H1 (cell line): ENCODE results near the gene CAMKMT. TPM values are rescaled to one million over a fixed set of nuclear protein-coding genes. Genes with fewer than 3 reads are reported as not detected.

Source experiments
- CTCF ChIA-PET: fragments of 300-600 bp; sonication (Branson Sonifier 250); formaldehyde crosslinking; loops from one replicate; lab custom pipeline; 2021; ENCODE audit not compliant: partially characterized antibody; lab: Charles Lee
- POLR2A ChIA-PET: fragments of 300-600 bp; sonication (Branson Sonifier 250); formaldehyde crosslinking; loops from one replicate; lab custom pipeline; 2021; ENCODE audit warnings: inconsistent platforms; ENCODE audit not compliant: partially characterized antibody; lab: Charles Lee
- DNase-seq, 2 experiments: peaks; one replicate each; pipeline versions ENCODE4 v3.0.0 to v3.0.0-alpha.2; 2010 to 2022; ENCODE audit warnings: low spot score in 2 of 2, low read depth in 1 of 2, mixed read lengths in 1 of 2
- FAIRE-seq: peaks from 2 replicates; lab custom pipeline; 2011; peaks lifted over from hg19 to GRCh38; lab: Jason Lieb, UNC
- H2AFZ ChIP-seq: 2 replicates; pipeline ENCODE4 v1.8.1; 2012; ENCODE audit warnings: low read length, inconsistent platforms
- H2AK5ac ChIP-seq: 2 replicates; pipeline ENCODE4 v1.6.1; 2013; ENCODE audit warnings: low read depth, low read length
- H2BK120ac ChIP-seq: replicated peaks from 2 replicates; pipeline ENCODE3; 2013; ENCODE audit warnings: low read depth, low read length, inconsistent platforms
- H2BK12ac ChIP-seq: 2 replicates; pipeline ENCODE4 v1.6.1; 2013; ENCODE audit warnings: low read depth, low read length
- H2BK15ac ChIP-seq: 2 replicates; pipeline ENCODE4 v1.6.1; 2013; ENCODE audit warnings: low read length
- H2BK20ac ChIP-seq: 2 replicates; pipeline ENCODE4 v1.6.1; 2013; ENCODE audit warnings: low read length
- H2BK5ac ChIP-seq: 2 replicates; pipeline ENCODE4 v1.6.1; 2013; ENCODE audit warnings: low read depth, low read length
- H3K14ac ChIP-seq: 2 replicates; pipeline ENCODE4 v1.6.1; 2013; ENCODE audit warnings: inconsistent platforms; ENCODE audit not compliant: insufficient read length
- H3K18ac ChIP-seq: 2 replicates; pipeline ENCODE4 v1.6.1; 2013; ENCODE audit warnings: low read length; ENCODE audit errors: extremely low read depth
- H3K23ac ChIP-seq: 2 replicates; pipeline ENCODE4 v1.6.1; 2013; ENCODE audit warnings: inconsistent platforms; ENCODE audit not compliant: insufficient read length
- H3K23me2 ChIP-seq: 2 replicates; pipeline ENCODE4 v1.6.1; 2013; ENCODE audit warnings: low read depth, low read length
- H3K27ac ChIP-seq: 2 replicates; pipeline ENCODE4 v1.6.1; 2011; ENCODE audit warnings: low read depth, low read length, inconsistent platforms
- H3K27me3 ChIP-seq, 4 experiments: replicated peaks in 1 of 4; 1 replicate in 1 of 4; 2 replicates in 3 of 4; pipeline versions ENCODE4 v1.6.1 to v1.8.1; 2011 to 2013; ENCODE audit warnings: low read length in 3 of 4, mild to moderate bottlenecking in 3 of 4, inconsistent platforms in 2 of 4, mixed read lengths in 2 of 4, moderate library complexity in 1 of 4; ENCODE audit not compliant: control insufficient read depth in 3 of 4, insufficient read depth in 3 of 4; ENCODE audit errors: extremely low read depth in 1 of 4
- H3K36me3 ChIP-seq, 4 experiments: 2 replicates each; pipeline versions ENCODE4 v1.6.1 to v1.8.1; 2011 to 2013; ENCODE audit warnings: mild to moderate bottlenecking in 4 of 4, low read length in 3 of 4, moderate library complexity in 2 of 4, control low read depth in 1 of 4, inconsistent platforms in 1 of 4; ENCODE audit not compliant: insufficient read depth in 4 of 4, control insufficient read depth in 2 of 4
- H3K4ac ChIP-seq: replicated peaks from 2 replicates; pipeline ENCODE3; 2013; ENCODE audit warnings: low read length, low read depth, mixed read lengths, inconsistent platforms; ENCODE audit not compliant: insufficient read length
- H3K4me1 ChIP-seq, 4 experiments: replicated peaks in 1 of 4; 1 replicate in 1 of 4; 2 replicates in 3 of 4; pipeline versions ENCODE4 v1.6.1 to v1.8.1; 2011 to 2013; ENCODE audit warnings: low read length in 3 of 4, inconsistent platforms in 2 of 4, mixed read lengths in 1 of 4; ENCODE audit not compliant: insufficient read depth in 4 of 4, control insufficient read depth in 3 of 4
- H3K4me2 ChIP-seq, 2 experiments: 2 replicates each; pipeline versions ENCODE4 v1.6.1 to v1.8.1; 2011 to 2013; ENCODE audit warnings: low read depth in 2 of 2, low read length in 2 of 2, control low read depth in 1 of 2, inconsistent platforms in 1 of 2, mild to moderate bottlenecking in 1 of 2; ENCODE audit not compliant: insufficient read depth in 1 of 2
- H3K4me3 ChIP-seq, 4 experiments: fragments of 200-600, 300-600 bp in 1 of 4; sonication (generic), shearing (Covaris generic), sonication (Bioruptor Twin) in 1 of 4; 2 replicates each; pipeline versions ENCODE4 v1.5.1 to v1.8.1; 2011 to 2016; ENCODE audit warnings: low read length in 4 of 4, low read depth in 3 of 4, control low read depth in 2 of 4, inconsistent platforms in 2 of 4, mild to moderate bottlenecking in 2 of 4, mixed read lengths in 1 of 4, moderate library complexity in 1 of 4; ENCODE audit not compliant: insufficient read depth in 2 of 4; ENCODE audit errors: extremely low read depth in 1 of 4
- H3K56ac ChIP-seq: replicated peaks from 2 replicates; pipeline ENCODE3; 2013; ENCODE audit warnings: low read depth, mild to moderate bottlenecking, mixed read lengths, low read length, inconsistent platforms; ENCODE audit not compliant: insufficient read length
- H3K79me1 ChIP-seq: 2 replicates; pipeline ENCODE4 v1.6.1; 2013; ENCODE audit warnings: low read depth, low read length, control low read depth
- H3K79me2 ChIP-seq, 2 experiments: 2 replicates each; pipeline versions ENCODE4 v1.6.1 to v1.8.1; 2012 to 2013; ENCODE audit warnings: low read length in 2 of 2, mild to moderate bottlenecking in 2 of 2, inconsistent platforms in 1 of 2; ENCODE audit not compliant: insufficient read depth in 2 of 2, control insufficient read depth in 1 of 2
- H3K9ac ChIP-seq, 4 experiments: replicated peaks in 1 of 4; 1 replicate in 1 of 4; 2 replicates in 3 of 4; pipeline versions ENCODE4 v1.6.1 to v1.8.1; 2011 to 2013; ENCODE audit warnings: low read depth in 3 of 4, low read length in 3 of 4, control low read depth in 2 of 4, mild to moderate bottlenecking in 2 of 4, moderate library complexity in 2 of 4, inconsistent platforms in 1 of 4; ENCODE audit errors: extremely low read depth in 1 of 4
- H3K9me3 ChIP-seq, 2 experiments: 2 replicates each; pipeline versions ENCODE4 v1.6.1 to v1.8.1; 2012 to 2013; ENCODE audit warnings: mild to moderate bottlenecking in 2 of 2, moderate library complexity in 2 of 2, control low read depth in 1 of 2, inconsistent platforms in 1 of 2, low read depth in 1 of 2, low read length in 1 of 2, mixed read lengths in 1 of 2; ENCODE audit not compliant: insufficient read depth in 2 of 2
- H4K20me1 ChIP-seq, 2 experiments: replicated peaks in 1 of 2; 2 replicates each; pipeline versions ENCODE3 to v1.8.1; 2011 to 2013; ENCODE audit warnings: inconsistent platforms in 2 of 2, low read length in 2 of 2, mild to moderate bottlenecking in 1 of 2; ENCODE audit not compliant: insufficient read depth in 2 of 2, control insufficient read depth in 1 of 2
- H4K5ac ChIP-seq: 2 replicates; pipeline ENCODE4 v1.6.1; 2013; ENCODE audit warnings: low read length, low read depth, mixed read lengths, inconsistent platforms; ENCODE audit not compliant: insufficient read length
- H4K8ac ChIP-seq: 2 replicates; pipeline ENCODE4 v1.8.0; 2013; ENCODE audit warnings: mild to moderate bottlenecking, moderate library complexity, low read length, inconsistent platforms; ENCODE audit not compliant: insufficient read depth; ENCODE audit errors: extremely low read depth
- H4K91ac ChIP-seq: replicated peaks from 2 replicates; pipeline ENCODE3; 2013; ENCODE audit warnings: low read length, mixed read lengths, inconsistent platforms; ENCODE audit not compliant: insufficient read length
- CTCF ChIP-seq, 3 experiments: IDR thresholded peaks; 1 replicate in 2 of 3; 2 replicates in 1 of 3; pipeline versions ENCODE4 v1.5.1 to v1.6.1; 2011; ENCODE audit warnings: low read length in 3 of 3, mild to moderate bottlenecking in 3 of 3, inconsistent platforms in 2 of 3, low read depth in 1 of 3, moderate library complexity in 1 of 3; ENCODE audit not compliant: insufficient read depth in 1 of 3; ENCODE audit errors: control extremely low read depth in 1 of 3
- GABPA ChIP-seq: IDR thresholded peaks from 2 replicates; pipeline ENCODE4 v1.6.1; 2011; ENCODE audit warnings: mild to moderate bottlenecking, low read length, moderate library complexity, borderline replicate concordance; ENCODE audit not compliant: insufficient read depth
- KDM4A ChIP-seq: IDR thresholded peaks from one replicate; pipeline ENCODE4 v1.7.1; 2012; ENCODE audit warnings: low read depth, mild to moderate bottlenecking, moderate library complexity, low read length, inconsistent platforms; ENCODE audit not compliant: severe bottlenecking
- RFX5 ChIP-seq: IDR thresholded peaks from 2 replicates; pipeline ENCODE4 v1.6.1; 2011; ENCODE audit warnings: low read depth, low read length, improper control_type of control experiment, borderline replicate concordance
- YY1 ChIP-seq: IDR thresholded peaks from 2 replicates; pipeline ENCODE4 v1.6.1; 2011; ENCODE audit warnings: low read depth, mild to moderate bottlenecking, low read length
- WGBS, 2 experiments: shearing (Covaris generic) in 1 of 2; methylation state at CpG; one replicate each; pipeline versions ENCODE4 v1.1.6 to v1.1.7; 2013 to 2015; ENCODE audit warnings: low lambda C conversion rate in 2 of 2, mixed read lengths in 2 of 2, inconsistent platforms in 1 of 2, low coverage in 1 of 2, missing lambda C conversion rate in 1 of 2; ENCODE audit not compliant: insufficient replicate concordance in 2 of 2, insufficient coverage in 1 of 2, insufficient read length in 1 of 2; ENCODE audit errors: extremely low coverage in 1 of 2, missing lambda C conversion rate in 1 of 2; 5-methylcytosine and 5-hydroxymethylcytosine counted together
- polyA plus RNA-seq, 7 experiments: library from polyadenylated mRNA; depleted of rRNA in 3 of 7; stranded (reverse) in 5 of 7; unstranded in 2 of 7; fragments of >200 nt in 5 of 7; fragments of 200-250 nt in 2 of 7; gene quantifications; 1 replicate in 5 of 7; 2 replicates in 1 of 7; 4 replicates in 1 of 7; pipeline versions ENCODE4 v1.2.1 to v1.2.3, GENCODE V29; 2011 to 2013; ENCODE audit warnings: missing spikeins in 2 of 7, mixed read lengths in 2 of 7
- total RNA-seq: library from RNA; stranded (reverse); fragmentation: NEBNext Ultra II Directional; extraction: Animal tissue kit (Norgen Biotek cat#: 25700); gene quantifications from 2 replicates; pipeline ENCODE4 v1.2.1, GENCODE V29; 2021
- TF ChIP-seq, protein P1 (sequence below): IDR thresholded peaks from 2 replicates; pipeline ENCODE4 v1.6.1; 2012; ENCODE audit warnings: inconsistent platforms

Gene CAMKMT
- total and polyA plus RNA-seq, 2 of the 8 experiments (the other 6 are each of a cell fraction or from before 2014, with no cell fraction given) = 14.7 to 22.4 TPM

DNA sequence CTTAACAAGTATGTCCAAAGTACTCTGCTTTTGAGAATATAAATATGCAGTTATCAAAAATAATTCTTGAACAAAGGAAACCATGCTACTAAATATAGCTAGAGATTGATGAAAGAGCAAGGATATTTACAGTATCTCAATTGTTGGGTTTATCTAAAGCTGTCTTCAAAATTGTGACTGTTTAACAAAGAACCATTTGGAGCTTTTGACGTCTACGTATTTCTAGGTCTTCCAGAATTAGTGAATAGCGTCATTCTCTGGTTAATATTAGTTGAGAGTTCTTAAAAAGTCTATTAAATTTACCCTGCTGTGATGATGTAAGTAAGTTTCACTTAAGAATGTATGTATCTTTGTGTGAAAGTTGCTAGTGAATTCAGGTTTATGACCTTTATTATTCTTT, 356.7 kb downstream of the CAMKMT start:
- WGBS, 2 experiments = 94% methylated on average over 3 of the region's 3 CpGs; no CpG with 5 or more reads in 1 of the 2 experiments
- CTCF ChIA-PET = interaction anchor here (0.6 to 4.6 kb wide), 8 partner anchors 28 to 326 kb away, joined by 3 to 42 read pairs (median 4); no protein-coding TSS in a partner anchor

More for the DNA sequence above, 356.7 kb downstream of the CAMKMT start:
- H2AFZ ChIP-seq = no peak overlapping the region
- H3K18ac ChIP-seq = no peak overlapping the region
- FAIRE-seq = no peak
- no peak overlapping the region for H2BK12ac ChIP-seq
- H2BK120ac ChIP-seq = no peak overlapping the region
- no peak overlapping the region for H3K4me3 ChIP-seq
- H3K4me1 ChIP-seq = no peaks in the 10 kb centered on the region; a peak in 1 of 7 replicates
- no peak overlapping the region for H3K27ac ChIP-seq
- H3K9ac ChIP-seq = no peak overlapping the region
- no peaks in the 10 kb centered on the region for H3K9me3 ChIP-seq
- no peak overlapping the region for H4K8ac ChIP-seq
- no peak overlapping the region for H2AK5ac ChIP-seq
- DNase-seq = no peak
- POLR2A ChIA-PET = interaction anchor here (0.6 to 1.2 kb wide), 2 partner anchors 12 to 429 kb away, joined by 3 read pairs; no protein-coding TSS in a partner anchor
- TF ChIP-seq RFX5 (no peak), CTCF (IDR thresholded peaks at IDR 0.05; ENCODE audit: control extremely low read depth in 1 of 3, insufficient read depth in 1 of 3, low read depth in 1 of 3, low read length in 3 of 3) (no peak), KDM4A (no peak), GABPA (no peak), YY1 (no peak)
- TF ChIP-seq, protein P1, sequence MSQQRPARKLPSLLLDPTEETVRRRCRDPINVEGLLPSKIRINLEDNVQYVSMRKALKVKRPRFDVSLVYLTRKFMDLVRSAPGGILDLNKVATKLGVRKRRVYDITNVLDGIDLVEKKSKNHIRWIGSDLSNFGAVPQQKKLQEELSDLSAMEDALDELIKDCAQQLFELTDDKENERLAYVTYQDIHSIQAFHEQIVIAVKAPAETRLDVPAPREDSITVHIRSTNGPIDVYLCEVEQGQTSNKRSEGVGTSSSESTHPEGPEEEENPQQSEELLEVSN = no peak
- no peak overlapping the region for H2BK20ac ChIP-seq
- H2BK15ac ChIP-seq = no peak overlapping the region
- H3K23ac ChIP-seq = no peak overlapping the region
- no peak overlapping the region for H4K91ac ChIP-seq
- H3K27me3 ChIP-seq = no peaks in the 10 kb centered on the region
- no peak overlapping the region for H2BK5ac ChIP-seq
- H4K20me1 ChIP-seq = no peaks in the 10 kb centered on the region
- H3K79me2 ChIP-seq = no peaks in the 10 kb centered on the region
- no peaks in the 10 kb centered on the region for H3K23me2 ChIP-seq
- H3K36me3 ChIP-seq = no peaks in the 10 kb centered on the region
- H3K4me2 ChIP-seq = no peak overlapping the region
- H3K56ac ChIP-seq = no peak overlapping the region
- no peak overlapping the region for H3K4ac ChIP-seq
- H4K5ac ChIP-seq = no peak overlapping the region
- H3K79me1 ChIP-seq = no peaks in the 10 kb centered on the region
- no peak overlapping the region for H3K14ac ChIP-seq
